ENCODE results near the gene SLC29A4. TPM values are rescaled to one million over a fixed set of nuclear protein-coding genes. Genes with fewer than 3 reads are reported as not detected.
"Not testable (repeated sequence)": the region's sequence is repeated elsewhere in the genome, so short reads cannot be mapped to it uniquely, and the experiment has no call there.

SLC29A4 gene
- total RNA-seq, 2 experiments from 2014 or later = 2.5 to 2.9 TPM

DNA sequence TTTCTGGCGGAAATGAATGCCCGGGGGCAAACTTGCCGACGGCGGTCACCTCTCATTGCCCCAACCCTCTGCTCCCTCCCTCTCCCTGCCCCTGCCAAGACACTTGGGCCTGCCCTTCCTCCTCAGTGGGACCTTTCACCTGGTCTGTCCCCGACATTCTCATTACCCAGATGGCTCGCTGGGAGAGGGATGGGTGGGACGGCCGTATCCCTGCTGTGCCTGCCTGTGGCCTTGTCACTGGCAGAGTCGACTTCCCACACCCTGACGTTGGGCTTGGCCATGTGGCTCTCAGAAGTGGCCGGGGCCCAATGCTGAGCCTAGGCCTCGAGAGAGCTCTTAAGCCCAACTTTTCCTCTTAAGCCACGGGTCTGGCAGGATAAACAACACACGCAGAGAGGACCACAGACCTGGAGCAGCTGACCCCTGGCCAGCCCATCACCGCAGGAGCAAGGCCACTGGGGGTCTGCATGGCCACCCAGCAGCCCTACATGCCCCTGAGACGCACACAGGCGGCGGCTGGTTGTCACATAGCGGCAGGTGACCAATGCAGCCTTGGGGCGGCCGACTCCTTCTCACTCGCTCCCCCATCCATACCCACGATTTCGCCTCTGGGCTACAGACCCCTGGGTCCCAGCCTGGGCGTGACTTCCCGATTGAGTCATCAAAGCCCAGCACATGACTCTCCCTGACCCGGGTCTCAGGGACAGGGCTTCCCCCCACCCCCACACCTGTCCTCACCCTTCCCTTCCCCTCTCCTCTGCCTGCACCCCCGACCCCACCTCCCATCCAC, 40.1 kb downstream of the SLC29A4 start:
- CTCF ChIA-PET = no interaction called here
- Mint-ChIP-seq H3K27ac (no peak overlapping the region), H3K4me1 (ENCODE audit: low read depth) (no peaks in the 10 kb centered on the region), H3K36me3 (ENCODE audit: low read depth) (peaks cover 53% of the 10 kb centered on the region), H3K9me3 (peaks cover 20% of the 10 kb centered on the region), H3K4me3 (no peak overlapping the region), H3K27me3 (no peaks in the 10 kb centered on the region)
- DNase-seq (no peak), ATAC-seq (no peak)
- POLR2A ChIA-PET = no interaction called here
- TF ChIP-seq, protein P1, sequence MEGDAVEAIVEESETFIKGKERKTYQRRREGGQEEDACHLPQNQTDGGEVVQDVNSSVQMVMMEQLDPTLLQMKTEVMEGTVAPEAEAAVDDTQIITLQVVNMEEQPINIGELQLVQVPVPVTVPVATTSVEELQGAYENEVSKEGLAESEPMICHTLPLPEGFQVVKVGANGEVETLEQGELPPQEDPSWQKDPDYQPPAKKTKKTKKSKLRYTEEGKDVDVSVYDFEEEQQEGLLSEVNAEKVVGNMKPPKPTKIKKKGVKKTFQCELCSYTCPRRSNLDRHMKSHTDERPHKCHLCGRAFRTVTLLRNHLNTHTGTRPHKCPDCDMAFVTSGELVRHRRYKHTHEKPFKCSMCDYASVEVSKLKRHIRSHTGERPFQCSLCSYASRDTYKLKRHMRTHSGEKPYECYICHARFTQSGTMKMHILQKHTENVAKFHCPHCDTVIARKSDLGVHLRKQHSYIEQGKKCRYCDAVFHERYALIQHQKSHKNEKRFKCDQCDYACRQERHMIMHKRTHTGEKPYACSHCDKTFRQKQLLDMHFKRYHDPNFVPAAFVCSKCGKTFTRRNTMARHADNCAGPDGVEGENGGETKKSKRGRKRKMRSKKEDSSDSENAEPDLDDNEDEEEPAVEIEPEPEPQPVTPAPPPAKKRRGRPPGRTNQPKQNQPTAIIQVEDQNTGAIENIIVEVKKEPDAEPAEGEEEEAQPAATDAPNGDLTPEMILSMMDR (IDR thresholded peaks at IDR 0.05) = no peak
- intact Hi-C loops (cut with micrococcal nuclease) = no loop called here

DNA sequence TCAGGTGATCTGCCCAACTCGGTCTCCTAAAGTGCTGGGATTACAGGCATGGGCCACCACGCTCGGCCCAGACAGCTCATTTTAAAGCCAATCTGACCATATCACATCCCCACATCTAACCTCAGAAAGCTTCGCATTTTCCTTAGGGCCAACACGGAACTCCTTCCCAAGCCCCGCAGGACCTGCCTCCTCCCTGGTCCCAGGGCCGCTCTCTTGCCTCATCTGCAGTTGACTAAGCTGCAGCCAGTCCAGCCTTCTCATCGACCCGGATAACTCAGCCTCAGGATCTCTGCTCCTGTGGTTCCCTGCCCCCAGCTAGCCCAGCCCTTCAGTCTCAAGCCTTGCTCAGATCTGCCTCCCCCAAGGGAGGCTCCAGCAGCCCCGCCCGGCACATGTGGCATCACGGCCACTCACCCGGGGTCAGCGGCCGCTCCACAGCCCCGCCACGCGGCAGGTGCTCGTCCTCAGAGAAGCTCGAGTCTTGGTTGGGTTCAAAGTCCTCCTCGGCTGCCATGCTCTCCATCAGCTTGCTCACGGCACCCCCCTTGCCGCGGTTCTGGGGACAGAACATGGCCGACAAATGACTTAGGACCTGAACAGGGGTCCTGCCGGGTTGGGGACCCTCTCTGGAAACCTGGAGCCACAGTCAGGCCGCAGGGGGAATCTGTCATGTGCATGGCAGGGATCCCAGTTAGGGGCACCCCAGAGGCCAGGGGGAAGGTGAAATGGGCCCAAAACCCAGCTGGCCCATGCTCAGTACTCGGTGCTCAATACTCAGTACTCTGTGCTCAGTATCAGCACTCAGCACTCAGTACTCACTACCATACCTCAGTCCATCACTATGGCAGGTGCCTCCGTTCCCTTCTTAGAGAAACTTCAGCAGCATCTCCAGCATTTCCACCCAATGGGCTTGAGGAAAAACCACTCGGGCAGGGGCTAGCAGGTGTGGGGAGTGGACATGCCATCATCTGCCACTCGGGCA, 41.3 kb downstream of the SLC29A4 start:
- POLR2A ChIA-PET = interaction anchor here (0.6 kb wide), 1 partner anchor 1136 kb away, joined by 3 read pairs; no protein-coding TSS in a partner anchor
- intact Hi-C loops (cut with micrococcal nuclease) = not testable (repeated sequence)

DNA sequence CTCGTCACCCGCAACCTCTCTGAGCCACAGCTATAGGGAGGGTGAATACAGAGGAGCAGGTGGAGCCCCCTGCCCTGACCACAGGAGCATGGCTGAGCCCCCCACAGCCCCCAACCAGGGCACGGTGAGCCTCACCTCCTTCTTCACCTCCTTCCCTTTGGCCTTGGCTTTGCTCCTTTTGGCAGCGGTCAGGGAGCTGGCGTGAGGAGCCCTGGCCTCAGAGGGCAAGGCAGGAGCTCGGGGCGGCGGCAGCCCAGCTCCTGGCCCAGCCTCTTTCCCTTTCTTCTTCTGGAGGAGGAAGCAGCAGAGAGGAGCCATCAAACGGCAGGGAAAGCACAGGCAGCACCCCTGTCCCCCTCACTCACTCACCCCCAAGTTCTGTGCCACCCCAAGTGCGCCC, 42.2 kb downstream of the SLC29A4 start:
- DNase-seq (no peak), ATAC-seq (no peak)
- CTCF ChIA-PET = no interaction called here
- Mint-ChIP-seq H3K4me1 (ENCODE audit: low read depth) (no peaks in the 10 kb centered on the region), H3K27ac (no peak overlapping the region), H3K27me3 (no peaks in the 10 kb centered on the region), H3K36me3 (ENCODE audit: low read depth) (peaks cover 37% of the 10 kb centered on the region), H3K9me3 (peaks cover 1% of the 10 kb centered on the region), H3K4me3 (no peak overlapping the region)
- intact Hi-C loops (cut with micrococcal nuclease) = no loop called here
- POLR2A ChIA-PET = no interaction called here
- TF ChIP-seq, protein P1 (IDR thresholded peaks at IDR 0.05) = no peak

More for the DNA sequence above, 41.3 kb downstream of the SLC29A4 start:
- H3K4me1 Mint-ChIP-seq (ENCODE audit: low read depth); ATAC-seq; H3K27me3 Mint-ChIP-seq; H3K27ac Mint-ChIP-seq; DNase-seq; H3K4me3 Mint-ChIP-seq; CTCF ChIA-PET; H3K9me3 Mint-ChIP-seq: not testable (repeated sequence)
- H3K36me3 Mint-ChIP-seq (ENCODE audit: low read depth) = peaks cover 41% of the 10 kb centered on the region

DNA sequence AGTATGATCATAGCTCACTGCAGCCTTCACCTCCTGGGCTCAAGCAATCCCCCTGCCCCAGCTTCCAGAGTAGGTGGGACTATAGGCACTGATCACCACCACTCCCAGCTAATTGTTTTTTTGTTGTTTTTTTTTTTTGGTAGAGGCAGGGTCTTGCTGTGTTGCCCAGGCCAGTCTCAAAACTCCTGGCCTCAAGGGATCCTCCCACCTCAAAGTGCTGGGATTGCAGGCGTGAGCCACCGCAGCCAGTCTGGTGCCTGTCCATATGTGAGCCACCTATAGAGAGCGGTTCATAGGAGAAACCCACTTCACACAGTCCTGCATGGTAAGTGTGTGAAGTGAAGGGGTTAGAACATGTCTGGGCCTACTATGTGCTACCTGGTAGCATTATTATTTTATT, 47.5 kb downstream of the SLC29A4 start:
- peaks cover 39% of the 10 kb centered on the region for H3K36me3 Mint-ChIP-seq (ENCODE audit: low read depth)
- peaks cover 16% of the 10 kb centered on the region for H3K4me1 Mint-ChIP-seq (ENCODE audit: low read depth)
- ChIA-PET POLR2A (no interaction called here), CTCF (interaction anchor here (1.5 kb wide), 1 partner anchor 90 kb away, joined by 4 read pairs; no protein-coding TSS in a partner anchor)
- H3K27ac Mint-ChIP-seq = no peak overlapping the region
- H3K4me3 Mint-ChIP-seq = no peak overlapping the region
- H3K9me3 Mint-ChIP-seq = no peaks in the 10 kb centered on the region
- intact Hi-C loops (cut with micrococcal nuclease) = no loop called here
- ATAC-seq (no peak), DNase-seq (no peak)
- no peaks in the 10 kb centered on the region for H3K27me3 Mint-ChIP-seq
- TF ChIP-seq, protein P1 (IDR thresholded peaks at IDR 0.05) = no peak

DNA sequence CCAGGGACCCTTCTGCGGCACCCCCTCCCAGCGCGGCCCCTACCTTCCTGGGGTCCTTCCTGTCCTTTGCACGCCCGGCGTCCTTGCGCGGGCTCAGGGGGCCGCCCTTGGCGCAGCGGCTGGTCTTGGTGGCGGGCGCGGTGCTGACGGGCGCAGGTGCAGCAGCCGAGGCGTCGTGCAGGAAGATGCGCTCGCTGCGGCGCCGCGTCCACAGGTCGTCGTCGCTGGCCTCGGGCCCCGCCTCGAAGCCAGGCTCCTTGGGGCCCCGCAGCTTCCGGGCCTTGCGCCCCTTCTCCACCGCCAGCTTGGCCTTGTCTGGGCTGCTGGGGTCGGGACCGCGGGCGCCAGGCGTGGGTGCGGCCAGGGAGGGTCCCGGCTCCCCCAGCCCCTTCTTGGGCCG, 49.8 kb downstream of the SLC29A4 start:
- peaks cover 51% of the 10 kb centered on the region for H3K36me3 Mint-ChIP-seq (ENCODE audit: low read depth)
- POLR2A ChIA-PET = interaction anchor here (1.0 kb wide), 1 partner anchor 64 kb away, joined by 3 read pairs; no protein-coding TSS in a partner anchor

More for the DNA sequence above, 49.8 kb downstream of the SLC29A4 start:
- Mint-ChIP-seq H3K27me3 (no peaks in the 10 kb centered on the region), H3K4me3 (no peak overlapping the region), H3K27ac (no peak overlapping the region), H3K9me3 (peaks cover 12% of the 10 kb centered on the region), H3K4me1 (ENCODE audit: low read depth) (peaks cover 16% of the 10 kb centered on the region)
- ATAC-seq = no peak
- DNase-seq = no peak
- intact Hi-C loops (cut with micrococcal nuclease) = no loop called here
- TF ChIP-seq, protein P1 (IDR thresholded peaks at IDR 0.05) = no peak
- CTCF ChIA-PET = interaction anchor here (1.6 kb wide), 1 partner anchor 33 kb away, joined by 4 read pairs; no protein-coding TSS in a partner anchor

All from activated CD8-positive, alpha-beta T cell treated with anti-CD3 and anti-CD28 coated beads for 36 hours (primary cell).